ENCODE measurements around the gene OR4F15.

DNA sequence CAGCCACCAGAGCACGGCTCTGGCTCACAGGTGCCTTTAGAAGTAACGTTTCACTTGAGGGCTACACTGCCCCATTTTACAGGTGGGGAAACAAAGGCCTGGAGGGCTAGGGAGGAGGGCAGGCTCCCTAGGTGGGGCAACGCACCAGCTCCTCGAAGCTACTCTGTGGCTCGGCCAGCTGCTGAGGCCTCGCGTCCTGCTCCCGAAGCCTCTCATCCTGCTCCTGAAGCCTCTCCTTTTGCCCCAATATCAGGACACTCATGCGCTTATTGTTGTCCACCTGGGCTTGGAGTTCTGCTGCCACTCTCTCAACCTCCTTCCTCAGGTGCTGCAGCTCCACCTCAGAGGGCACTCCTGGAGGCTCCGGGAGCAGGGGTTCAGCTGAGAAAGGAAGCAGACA, 36.9 kb upstream of the OR4F15 start:
- TF ChIP-seq EZH2 (IDR thresholded peaks at IDR 0.05; ENCODE audit: low read length, missing control alignments): no peak
- TF ChIP-seq, protein P1, sequence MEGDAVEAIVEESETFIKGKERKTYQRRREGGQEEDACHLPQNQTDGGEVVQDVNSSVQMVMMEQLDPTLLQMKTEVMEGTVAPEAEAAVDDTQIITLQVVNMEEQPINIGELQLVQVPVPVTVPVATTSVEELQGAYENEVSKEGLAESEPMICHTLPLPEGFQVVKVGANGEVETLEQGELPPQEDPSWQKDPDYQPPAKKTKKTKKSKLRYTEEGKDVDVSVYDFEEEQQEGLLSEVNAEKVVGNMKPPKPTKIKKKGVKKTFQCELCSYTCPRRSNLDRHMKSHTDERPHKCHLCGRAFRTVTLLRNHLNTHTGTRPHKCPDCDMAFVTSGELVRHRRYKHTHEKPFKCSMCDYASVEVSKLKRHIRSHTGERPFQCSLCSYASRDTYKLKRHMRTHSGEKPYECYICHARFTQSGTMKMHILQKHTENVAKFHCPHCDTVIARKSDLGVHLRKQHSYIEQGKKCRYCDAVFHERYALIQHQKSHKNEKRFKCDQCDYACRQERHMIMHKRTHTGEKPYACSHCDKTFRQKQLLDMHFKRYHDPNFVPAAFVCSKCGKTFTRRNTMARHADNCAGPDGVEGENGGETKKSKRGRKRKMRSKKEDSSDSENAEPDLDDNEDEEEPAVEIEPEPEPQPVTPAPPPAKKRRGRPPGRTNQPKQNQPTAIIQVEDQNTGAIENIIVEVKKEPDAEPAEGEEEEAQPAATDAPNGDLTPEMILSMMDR (conservative IDR thresholded peaks at IDR 0.05 in 1 of 2, IDR thresholded peaks at IDR 0.05 in 1 of 2; ENCODE audit: low read depth in 1 of 2, low read length in 2 of 2): no peak

Data from fibroblast of lung (primary cell).